ENCODE measurements around the gene UCP2. TPM values are rescaled to one million over a fixed set of nuclear protein-coding genes. Genes with fewer than 3 reads are reported as not detected.

UCP2 gene
- total and polyA plus RNA-seq, 2 donors (not counting 3 experiments of a cell fraction or from before 2014, with no cell fraction given) = 16.5 to 24.0 TPM

DNA sequence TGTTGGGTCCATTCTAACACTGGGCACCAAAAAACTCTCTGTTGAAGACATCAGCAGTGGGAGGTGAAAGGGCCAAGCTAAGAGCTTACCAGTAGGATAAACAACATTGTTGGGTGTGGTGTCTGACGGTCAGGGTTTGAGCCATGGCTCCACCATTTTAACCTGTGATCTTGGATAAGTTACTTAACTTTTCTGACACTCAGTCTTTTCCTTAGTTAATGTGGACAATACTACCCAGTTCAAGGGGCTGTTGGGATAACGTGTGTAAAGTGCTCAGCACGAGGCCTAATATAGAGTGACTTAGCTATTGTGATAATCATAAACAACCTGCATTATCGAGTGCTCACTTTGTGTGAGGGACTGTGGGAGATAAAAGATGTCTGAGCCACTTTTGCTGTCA is 20.2 kb upstream of the UCP2 start:
- no peaks in the 10 kb centered on the region for H3K36me3 ChIP-seq (ENCODE audit: control insufficient read depth in 2 of 2, extremely low read depth in 1 of 2, insufficient read depth in 2 of 2, low read length in 2 of 2)
- no TSS peak for BruUV-seq (replicated peaks)
- H3K79me2 ChIP-seq (ENCODE audit: control insufficient read depth, insufficient read depth, low read length) = no peaks in the 10 kb centered on the region
- H4K20me1 ChIP-seq (replicated peaks; ENCODE audit: control insufficient read depth, extremely low read depth, insufficient read depth, low read length) = no peaks in the 10 kb centered on the region
- ChIA-PET POLR2A (no interaction called here), CTCF (interaction anchor here (1.4 kb wide), 1 partner anchor 11 kb away, joined by 3 read pairs; no protein-coding TSS in a partner anchor)
- dilution Hi-C loops (cut with MboI; ENCODE audit: extremely low pct_ligation_motif_present, low sequenced_read_pairs) (no loop called here), intact Hi-C loops (cut with micrococcal nuclease) (no loop called here)
- DNase-seq (ENCODE audit: low read depth, low spot score) (no peak), FAIRE-seq (no peak)
- H2AFZ ChIP-seq (ENCODE audit: low read depth, low read length) = no peak overlapping the region
- no peaks in the 10 kb centered on the region for H3K9me1 ChIP-seq (replicated peaks; ENCODE audit: control insufficient read depth, extremely low read depth, insufficient read depth, low read length)
- no peak overlapping the region for H3K9ac ChIP-seq (replicated peaks; ENCODE audit: extremely low read depth, insufficient read depth, low read length)
- no peaks in the 10 kb centered on the region for H3K9me3 ChIP-seq (replicated peaks; ENCODE audit: control insufficient read depth, insufficient read depth, low read length)
- H3K27me3 ChIP-seq (ENCODE audit: control insufficient read depth in 2 of 2, insufficient read depth in 2 of 2, low read length in 2 of 2) = no peaks in the 10 kb centered on the region
- no peak overlapping the region for H3K4me2 ChIP-seq (ENCODE audit: insufficient read depth, low read length)
- TF ChIP-seq, protein P1, sequence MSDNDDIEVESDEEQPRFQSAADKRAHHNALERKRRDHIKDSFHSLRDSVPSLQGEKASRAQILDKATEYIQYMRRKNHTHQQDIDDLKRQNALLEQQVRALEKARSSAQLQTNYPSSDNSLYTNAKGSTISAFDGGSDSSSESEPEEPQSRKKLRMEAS (IDR thresholded peaks at IDR 0.05; ENCODE audit: insufficient read depth, insufficient read length) = no peak
- TF ChIP-seq POLR2AphosphoS5 (IDR thresholded peaks at IDR 0.05; ENCODE audit: insufficient read depth, low read depth, low read length) = no peak
- TF ChIP-seq MYC (IDR thresholded peaks at IDR 0.05; ENCODE audit: low read depth, low read length) = no peak
- TF ChIP-seq EZH2 (IDR thresholded peaks at IDR 0.05; ENCODE audit: borderline replicate concordance, low read depth, low read length, severe bottlenecking) = no peak
- TF ChIP-seq, protein P2, sequence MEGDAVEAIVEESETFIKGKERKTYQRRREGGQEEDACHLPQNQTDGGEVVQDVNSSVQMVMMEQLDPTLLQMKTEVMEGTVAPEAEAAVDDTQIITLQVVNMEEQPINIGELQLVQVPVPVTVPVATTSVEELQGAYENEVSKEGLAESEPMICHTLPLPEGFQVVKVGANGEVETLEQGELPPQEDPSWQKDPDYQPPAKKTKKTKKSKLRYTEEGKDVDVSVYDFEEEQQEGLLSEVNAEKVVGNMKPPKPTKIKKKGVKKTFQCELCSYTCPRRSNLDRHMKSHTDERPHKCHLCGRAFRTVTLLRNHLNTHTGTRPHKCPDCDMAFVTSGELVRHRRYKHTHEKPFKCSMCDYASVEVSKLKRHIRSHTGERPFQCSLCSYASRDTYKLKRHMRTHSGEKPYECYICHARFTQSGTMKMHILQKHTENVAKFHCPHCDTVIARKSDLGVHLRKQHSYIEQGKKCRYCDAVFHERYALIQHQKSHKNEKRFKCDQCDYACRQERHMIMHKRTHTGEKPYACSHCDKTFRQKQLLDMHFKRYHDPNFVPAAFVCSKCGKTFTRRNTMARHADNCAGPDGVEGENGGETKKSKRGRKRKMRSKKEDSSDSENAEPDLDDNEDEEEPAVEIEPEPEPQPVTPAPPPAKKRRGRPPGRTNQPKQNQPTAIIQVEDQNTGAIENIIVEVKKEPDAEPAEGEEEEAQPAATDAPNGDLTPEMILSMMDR (IDR thresholded peaks at IDR 0.05; ENCODE audit: extremely low read depth in 1 of 2, insufficient read depth in 1 of 2, low read depth in 1 of 2, low read length in 2 of 2) = no peak
- no peak for TF ChIP-seq GATA2 (IDR thresholded peaks at IDR 0.05; ENCODE audit: insufficient read depth, insufficient read length, low read depth, low read length)
- TF ChIP-seq FOS (IDR thresholded peaks at IDR 0.05; ENCODE audit: borderline replicate concordance, insufficient read depth, low read length) = no peak
- H3K4me3 ChIP-seq (replicated peaks in 1 of 3; ENCODE audit: insufficient read depth in 1 of 3, low read depth in 1 of 3, low read length in 3 of 3) = no peak overlapping the region
- H3K27ac ChIP-seq (ENCODE audit: insufficient read depth, low read depth, low read length) = no peak overlapping the region
- H3K4me1 ChIP-seq (ENCODE audit: control insufficient read depth, extremely low read depth, insufficient read depth, low read length) = no peaks in the 10 kb centered on the region
